Stimulated activated CD8-positive, alpha-beta memory T cell treated with anti-CD3 and anti-CD28 coated beads, Interleukin-12 subunit alpha, Interleukin-12 subunit beta, amount 100 ng/mL, for 24 hours (primary cell): Measurements from ENCODE around the gene ARHGEF3.

Source experiments
- DNase-seq: peaks from one replicate; pipeline ENCODE4 v3.0.0-alpha.2; 2020; ENCODE audit errors: extremely low read depth

ARHGEF3 gene

GRCh38 chr3:56681984-56682461 is 119.7 kb downstream of the ARHGEF3 start:
- DNase-seq: no peak

- DNase-seq: no peak
These were observed 121.6 kb downstream of the ARHGEF3 start for GRCh38 chr3:56680054-56680580.
